NCI-H2107 (cell line): ENCODE measurements around the gene CLK1.

Experiments
- DNase-seq: peaks from one replicate; lab custom pipeline; 2025; lab: John Stamatoyannopoulos, UW

CLK1 gene

DNA sequence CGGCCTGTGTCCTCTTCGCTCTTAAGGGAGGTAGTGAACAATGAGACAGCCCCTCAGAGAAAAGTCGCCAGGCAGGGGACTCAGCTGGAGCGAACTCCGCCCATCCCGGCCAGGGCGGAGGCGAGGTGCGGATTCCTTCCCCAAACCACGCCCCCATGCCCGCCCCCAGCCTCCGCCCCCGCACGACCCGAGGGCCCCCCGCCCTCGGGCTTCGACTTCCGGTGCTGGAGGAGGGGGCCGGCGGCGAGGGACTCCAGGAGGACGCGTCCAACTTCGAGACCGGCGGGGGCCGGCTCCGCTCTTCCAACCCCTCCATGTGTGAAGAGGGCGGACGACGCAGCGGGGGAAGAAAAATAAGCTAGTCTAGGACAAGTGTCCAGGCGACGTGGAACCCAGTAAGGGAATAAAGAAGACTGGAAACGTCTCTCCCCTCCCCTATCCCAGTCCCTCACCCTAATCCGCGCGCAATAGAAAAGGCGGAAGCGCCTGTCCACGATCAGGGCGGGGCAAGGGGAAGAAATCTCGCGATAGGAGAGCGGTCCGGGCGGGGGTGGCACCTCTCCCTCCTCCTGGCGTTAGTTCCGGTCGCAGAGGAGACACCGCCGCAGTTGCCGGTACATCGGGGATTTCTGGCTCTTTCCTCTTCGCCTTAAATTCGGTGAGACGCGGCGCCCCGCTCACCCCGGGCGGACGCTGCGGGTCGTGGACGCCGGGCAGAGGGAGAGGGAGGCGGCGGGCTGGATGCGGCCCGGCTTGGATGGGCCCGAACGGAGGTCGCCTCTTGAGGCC lies 52.9 kb downstream of the CLK1 start, which contains the start of gene BZW1:
TSS of gene BZW1 (plus strand) at position 578 of the 789 bp plus-strand sequence. CDS start 1,308 bp downstream, outside the sequence.
- DNase-seq = peak; percentile 83

- DNase-seq = no peak
These were observed 53.5 kb downstream of the CLK1 start for GRCh38 chr2:200810998-200811332.

DNA sequence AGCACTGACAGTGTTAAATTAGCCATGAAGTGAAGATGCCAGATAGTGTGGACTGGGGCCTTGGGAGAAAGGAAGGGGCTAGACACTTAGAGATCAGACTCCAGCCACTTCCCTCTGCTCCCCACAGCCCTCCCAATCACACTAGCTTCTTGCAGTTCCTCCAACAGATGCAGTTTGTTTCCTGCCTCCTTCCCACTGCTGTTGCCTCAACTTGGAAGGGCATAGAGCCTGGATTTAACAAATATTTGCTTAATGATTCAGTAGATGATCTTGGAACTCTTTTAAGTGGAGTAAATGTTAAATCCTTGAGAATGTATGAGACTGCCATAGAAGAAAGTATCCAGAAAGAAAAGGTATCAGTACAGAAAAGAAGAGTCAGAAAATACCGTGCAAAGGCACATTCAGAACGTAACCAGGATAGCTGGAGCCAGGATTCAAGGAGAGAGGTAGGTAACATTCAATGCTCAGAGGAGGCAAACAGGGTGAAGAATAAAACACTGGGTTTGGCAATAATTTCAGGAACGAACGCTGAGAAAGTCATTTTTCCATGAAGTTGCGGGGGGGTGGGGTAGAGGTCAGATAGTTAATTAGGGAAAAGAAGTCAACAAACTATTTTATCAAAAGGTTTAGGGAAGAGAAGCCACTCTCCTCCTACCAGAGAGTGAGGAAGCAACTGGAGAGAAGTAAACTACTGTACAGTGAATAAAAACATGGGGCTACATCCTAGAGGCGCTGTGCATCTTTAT lies 54.0 kb downstream of the CLK1 start:
- DNase-seq = no peak

- DNase-seq = no peak
These were observed 54.8 kb downstream of the CLK1 start for GRCh38 chr2:200809506-200810251.
